ENCODE results near the gene SLC10A6. TPM values are rescaled to one million over a fixed set of nuclear protein-coding genes. Genes with fewer than 3 reads are reported as not detected.
A peak's percentile ranks its signal among the peaks of the same experiment; 100 is the strongest.

The SLC10A6 gene, protein sequence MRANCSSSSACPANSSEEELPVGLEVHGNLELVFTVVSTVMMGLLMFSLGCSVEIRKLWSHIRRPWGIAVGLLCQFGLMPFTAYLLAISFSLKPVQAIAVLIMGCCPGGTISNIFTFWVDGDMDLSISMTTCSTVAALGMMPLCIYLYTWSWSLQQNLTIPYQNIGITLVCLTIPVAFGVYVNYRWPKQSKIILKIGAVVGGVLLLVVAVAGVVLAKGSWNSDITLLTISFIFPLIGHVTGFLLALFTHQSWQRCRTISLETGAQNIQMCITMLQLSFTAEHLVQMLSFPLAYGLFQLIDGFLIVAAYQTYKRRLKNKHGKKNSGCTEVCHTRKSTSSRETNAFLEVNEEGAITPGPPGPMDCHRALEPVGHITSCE
- 1 to 10 TPM; 1.4 to 4.6 (median 1.7) TPM for total RNA-seq

DNA sequence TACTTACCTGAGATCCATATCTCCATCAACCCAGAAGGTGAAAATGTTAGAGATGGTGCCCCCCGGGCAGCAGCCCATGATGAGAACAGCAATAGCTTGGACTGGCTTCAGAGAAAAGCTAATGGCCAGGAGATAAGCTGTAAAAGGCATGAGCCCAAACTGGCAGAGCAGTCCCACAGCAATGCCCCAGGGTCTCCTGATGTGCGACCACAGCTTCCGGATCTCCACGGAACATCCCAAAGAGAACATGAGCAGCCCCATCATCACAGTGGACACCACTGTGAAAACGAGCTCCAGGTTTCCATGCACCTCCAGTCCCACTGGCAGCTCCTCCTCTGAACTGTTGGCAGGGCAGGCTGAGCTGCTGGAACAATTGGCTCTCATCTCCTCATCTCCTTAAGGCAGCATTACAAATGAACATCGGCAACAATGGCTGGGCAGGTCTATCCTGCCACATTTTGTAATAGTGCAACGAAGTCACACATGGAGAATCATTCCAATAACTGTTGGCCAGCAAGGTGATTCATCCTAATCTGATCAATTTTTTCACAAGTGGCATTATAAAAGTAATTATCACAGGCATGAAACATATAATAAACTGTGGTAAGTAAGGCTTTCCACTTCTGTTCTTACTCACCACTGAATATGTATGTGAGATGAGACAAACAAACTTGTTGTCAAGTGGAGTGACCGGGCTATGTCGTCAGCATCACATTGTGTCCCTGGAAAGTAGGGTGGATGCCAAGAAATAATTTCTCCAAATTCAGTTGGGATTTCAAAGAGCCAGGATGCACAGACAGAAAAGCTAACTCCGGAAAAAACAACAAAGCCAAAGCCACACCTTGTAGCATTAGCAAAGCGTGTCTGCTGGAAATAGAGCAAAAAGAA lies at the start of gene SLC10A6:
Gene SLC10A6 (minus strand): TSS at position 653 of the 888 bp plus-strand sequence. CDS start 269 bp downstream, at position 384.
- in situ Hi-C loops (cut with MboI; ENCODE audit: low sequenced_read_pairs in 4 of 4) (no loop called here), intact Hi-C loops (cut with DNase I; ENCODE audit: low total_unique reads) (no loop called here)
- peak in 1 of 2 donors; percentile 35 for TF ChIP-seq POLR2A (IDR thresholded peaks at IDR 0.05)
- TF ChIP-seq, protein P1, sequence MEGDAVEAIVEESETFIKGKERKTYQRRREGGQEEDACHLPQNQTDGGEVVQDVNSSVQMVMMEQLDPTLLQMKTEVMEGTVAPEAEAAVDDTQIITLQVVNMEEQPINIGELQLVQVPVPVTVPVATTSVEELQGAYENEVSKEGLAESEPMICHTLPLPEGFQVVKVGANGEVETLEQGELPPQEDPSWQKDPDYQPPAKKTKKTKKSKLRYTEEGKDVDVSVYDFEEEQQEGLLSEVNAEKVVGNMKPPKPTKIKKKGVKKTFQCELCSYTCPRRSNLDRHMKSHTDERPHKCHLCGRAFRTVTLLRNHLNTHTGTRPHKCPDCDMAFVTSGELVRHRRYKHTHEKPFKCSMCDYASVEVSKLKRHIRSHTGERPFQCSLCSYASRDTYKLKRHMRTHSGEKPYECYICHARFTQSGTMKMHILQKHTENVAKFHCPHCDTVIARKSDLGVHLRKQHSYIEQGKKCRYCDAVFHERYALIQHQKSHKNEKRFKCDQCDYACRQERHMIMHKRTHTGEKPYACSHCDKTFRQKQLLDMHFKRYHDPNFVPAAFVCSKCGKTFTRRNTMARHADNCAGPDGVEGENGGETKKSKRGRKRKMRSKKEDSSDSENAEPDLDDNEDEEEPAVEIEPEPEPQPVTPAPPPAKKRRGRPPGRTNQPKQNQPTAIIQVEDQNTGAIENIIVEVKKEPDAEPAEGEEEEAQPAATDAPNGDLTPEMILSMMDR (IDR thresholded peaks at IDR 0.05 in 4 of 5, conservative IDR thresholded peaks at IDR 0.05 in 1 of 5): no peak
- Histone ChIP-seq H3K27me3 (no peaks in the 10 kb centered on the region), H3K4me1 (no peaks in the 10 kb centered on the region), H3K27ac (peak within 1 kb of the TSS; percentile 45 to 67 (median 66)), H3K36me3 (no peaks in the 10 kb centered on the region), H3K4me3 (peak within 1 kb of the TSS; percentile 40 to 51 (median 46)), H3K9me3 (no peaks in the 10 kb centered on the region)
- DNase-seq: peak; percentile 10 to 30
- peak; percentile 67 to 73 for ATAC-seq

DNA sequence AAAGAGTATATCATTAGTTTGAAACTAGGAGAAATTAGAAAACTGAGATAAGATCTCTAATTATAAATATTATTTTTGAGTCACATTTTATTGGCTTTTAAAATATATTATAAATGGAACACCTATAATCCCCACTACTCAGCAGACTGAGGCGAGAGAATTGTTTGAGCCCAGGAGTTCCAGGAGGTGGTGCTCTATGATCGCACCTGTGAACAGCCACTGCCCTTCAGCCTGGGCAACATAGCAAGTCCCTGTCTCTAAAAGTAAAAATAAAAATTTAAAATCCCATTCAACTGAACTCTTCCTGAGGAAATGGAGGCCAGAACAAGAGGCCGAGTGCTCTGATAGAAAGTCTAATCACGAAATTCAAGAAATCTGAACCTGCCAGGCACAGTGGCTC lies 49.4 kb upstream of the SLC10A6 start:
- no peak overlapping the region for H3K4me3 ChIP-seq
- in situ Hi-C loops (cut with MboI; ENCODE audit: low sequenced_read_pairs in 4 of 4): loop anchor here (5.0 kb wide), 1 partner anchor 401 kb away; no protein-coding TSS in a partner anchor
- no peaks in the 10 kb centered on the region for H3K9me3 ChIP-seq
- ATAC-seq: no peak
- TF ChIP-seq, protein P1 (IDR thresholded peaks at IDR 0.05 in 4 of 5, conservative IDR thresholded peaks at IDR 0.05 in 1 of 5): peak in 2 of 5 experiments; percentile 14 to 20
- no peak for TF ChIP-seq POLR2A (IDR thresholded peaks at IDR 0.05)
- H3K27me3 ChIP-seq: no peaks in the 10 kb centered on the region
- no peak overlapping the region for H3K27ac ChIP-seq
- no peaks in the 10 kb centered on the region for H3K36me3 ChIP-seq
- DNase-seq: no peak
- intact Hi-C loops (cut with DNase I; ENCODE audit: low total_unique reads): loop anchor here (10.0 kb wide), 2 partner anchors 304 to 336 kb away; partner anchors contain the start of gene PTPN13
- peaks cover 4 to 8% of the 10 kb centered on the region in 2 donors for H3K4me1 ChIP-seq

DNA sequence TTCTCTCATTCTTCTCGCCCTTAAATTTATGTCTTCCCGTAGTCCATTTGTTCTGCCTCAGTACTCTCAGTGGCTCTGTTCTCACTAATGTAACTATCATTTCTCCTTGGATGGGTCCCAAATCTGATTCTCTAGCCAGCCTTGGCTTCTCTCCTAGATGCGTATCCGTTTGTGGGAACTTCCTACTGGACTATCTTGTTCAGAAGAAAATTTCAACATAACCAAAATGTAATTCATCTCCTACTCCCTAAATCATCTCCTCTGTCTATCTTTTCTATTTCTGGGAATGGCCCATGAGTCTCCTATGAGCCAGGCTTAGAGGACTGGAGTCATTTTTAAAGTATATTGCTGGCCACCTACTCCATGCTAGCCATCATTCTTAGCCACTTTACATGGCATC lies 47.4 kb upstream of the SLC10A6 start:
- in situ Hi-C loops (cut with MboI; ENCODE audit: low sequenced_read_pairs in 4 of 4) (loop anchor here (5.0 kb wide), 1 partner anchor 399 kb away; no protein-coding TSS in a partner anchor), intact Hi-C loops (cut with DNase I; ENCODE audit: low total_unique reads) (loop anchor here (10.0 kb wide), 2 partner anchors 302 to 338 kb away; partner anchors contain the start of gene PTPN13)
- ATAC-seq: peak; percentile 68 to 69

More for the DNA sequence above, 47.4 kb upstream of the SLC10A6 start:
- no peak for DNase-seq
- H3K27ac ChIP-seq: peak overlapping the region in 3 of 4 donors; percentile 22 to 47 (median 30)
- TF ChIP-seq, protein P1 (IDR thresholded peaks at IDR 0.05 in 4 of 5, conservative IDR thresholded peaks at IDR 0.05 in 1 of 5): no peak
- TF ChIP-seq POLR2A (IDR thresholded peaks at IDR 0.05): no peak
- H3K27me3 ChIP-seq: no peaks in the 10 kb centered on the region
- H3K36me3 ChIP-seq: no peaks in the 10 kb centered on the region
- H3K9me3 ChIP-seq: no peaks in the 10 kb centered on the region
- H3K4me1 ChIP-seq: peaks cover 7 to 8% of the 10 kb centered on the region in 2 donors
- no peak overlapping the region for H3K4me3 ChIP-seq
